Fibroblast of lung (primary cell): ENCODE results near the gene NPVF. TPM values are rescaled to one million over a fixed set of nuclear protein-coding genes. Genes with fewer than 3 reads are reported as not detected.

Source experiments
- DNase-seq, 2 donors: peaks; one replicate each; pipeline versions ENCODE4 v3.0.0 to v3.0.0-alpha.2; 2010; ENCODE audit warnings: low read depth in 2 of 2
- H2AFZ ChIP-seq: 2 replicates; pipeline ENCODE4 v1.5.1; 2012; ENCODE audit warnings: low read length, control low read depth, inconsistent platforms
- H3K27ac ChIP-seq: 2 replicates; pipeline ENCODE4 v1.5.1; 2011; ENCODE audit warnings: low read length, control low read depth; ENCODE audit not compliant: insufficient read depth
- H3K27me3 ChIP-seq: 2 replicates; pipeline ENCODE4 v1.5.1; 2011; ENCODE audit warnings: mild to moderate bottlenecking, low read length; ENCODE audit not compliant: control insufficient read depth, insufficient read depth
- H3K36me3 ChIP-seq: 2 replicates; pipeline ENCODE4 v1.5.1; 2011; ENCODE audit warnings: low read length; ENCODE audit not compliant: control insufficient read depth, insufficient read depth
- H3K4me1 ChIP-seq: 2 replicates; pipeline ENCODE4 v1.5.1; 2011; ENCODE audit warnings: low read length; ENCODE audit not compliant: control insufficient read depth, insufficient read depth; ENCODE audit errors: extremely low read depth
- H3K4me2 ChIP-seq: 2 replicates; pipeline ENCODE4 v1.5.1; 2011; ENCODE audit warnings: low read length, control low read depth; ENCODE audit not compliant: insufficient read depth; ENCODE audit errors: extremely low read depth
- H3K4me3 ChIP-seq, 4 experiments: fragments of 200-600 bp in 1 of 4; sonication (generic) in 1 of 4; replicated peaks in 1 of 4; 2 replicates each; pipeline ENCODE4 v1.5.1; 2011 to 2016; ENCODE audit warnings: low read length in 4 of 4, low read depth in 3 of 4, mild to moderate bottlenecking in 3 of 4, control low read depth in 2 of 4, inconsistent platforms in 1 of 4, mixed read lengths in 1 of 4; ENCODE audit not compliant: insufficient read depth in 1 of 4; ENCODE audit errors: control extremely low read depth in 1 of 4
- H3K79me2 ChIP-seq: 2 replicates; pipeline ENCODE4 v1.5.1; 2012; ENCODE audit warnings: mild to moderate bottlenecking, low read length, inconsistent platforms; ENCODE audit not compliant: control insufficient read depth, insufficient read depth
- H3K9ac ChIP-seq: 2 replicates; pipeline ENCODE4 v1.5.1; 2011; ENCODE audit warnings: mild to moderate bottlenecking, low read length, control low read depth; ENCODE audit not compliant: insufficient read depth
- H3K9me3 ChIP-seq: 2 replicates; pipeline ENCODE4 v1.5.1; 2012; ENCODE audit warnings: low read depth, low read length; ENCODE audit not compliant: control insufficient read depth, insufficient read depth
- H4K20me1 ChIP-seq: 2 replicates; pipeline ENCODE4 v1.5.1; 2011; ENCODE audit warnings: low read length; ENCODE audit not compliant: control insufficient read depth, insufficient read depth; ENCODE audit errors: extremely low read depth
- CTCF ChIP-seq, 2 donors: IDR thresholded peaks in 1 of 2; conservative IDR thresholded peaks in 1 of 2; 1 replicate in 1 of 2; 2 replicates in 1 of 2; pipeline ENCODE4 v1.5.1; 2011 to 2012; ENCODE audit warnings: low read length in 2 of 2, control low read depth in 1 of 2, inconsistent platforms in 1 of 2, low read depth in 1 of 2, mild to moderate bottlenecking in 1 of 2
- EZH2 ChIP-seq: IDR thresholded peaks from 2 replicates; pipeline ENCODE4 v1.5.1; 2012; ENCODE audit warnings: low read length, control low read depth, mild to moderate bottlenecking; ENCODE audit errors: missing control alignments
- polyA plus RNA-seq, 2 donors: library from polyadenylated mRNA; depleted of rRNA in 1 of 2; stranded (reverse) in 1 of 2; unstranded in 1 of 2; fragments of >200 nt; gene quantifications; 2 replicates each; pipeline ENCODE4 v1.2.1, GENCODE V29; 2011 to 2012; ENCODE audit warnings: missing spikeins in 1 of 2
- total RNA-seq: library from RNA; depleted of rRNA; stranded (reverse); fragments of >200 nt; gene quantifications from 2 replicates; pipeline ENCODE4 v1.2.1, GENCODE V29; 2014

NPVF gene
- total and polyA plus RNA-seq, 2 donors (not counting 1 experiment from before 2014, with no cell fraction given): not detected

GRCh38 chr7:25254604-25255003 lies 26.3 kb upstream of the NPVF start:
- Histone ChIP-seq H3K36me3 (no peaks in the 10 kb centered on the region), H3K9me3 (no peaks in the 10 kb centered on the region), H3K4me1 (no peaks in the 10 kb centered on the region), H2AFZ (no peak overlapping the region), H3K9ac (no peak overlapping the region), H3K27me3 (peaks cover 6% of the 10 kb centered on the region), H4K20me1 (no peaks in the 10 kb centered on the region), H3K4me3 (no peak overlapping the region), H3K79me2 (no peaks in the 10 kb centered on the region), H3K27ac (no peak overlapping the region), H3K4me2 (no peak overlapping the region)
- TF ChIP-seq EZH2: no peak
- no peak for TF ChIP-seq CTCF (conservative IDR thresholded peaks at IDR 0.05 in 1 of 2, IDR thresholded peaks at IDR 0.05 in 1 of 2; ENCODE audit: low read depth in 1 of 2, low read length in 2 of 2)
- DNase-seq: no peak

DNA sequence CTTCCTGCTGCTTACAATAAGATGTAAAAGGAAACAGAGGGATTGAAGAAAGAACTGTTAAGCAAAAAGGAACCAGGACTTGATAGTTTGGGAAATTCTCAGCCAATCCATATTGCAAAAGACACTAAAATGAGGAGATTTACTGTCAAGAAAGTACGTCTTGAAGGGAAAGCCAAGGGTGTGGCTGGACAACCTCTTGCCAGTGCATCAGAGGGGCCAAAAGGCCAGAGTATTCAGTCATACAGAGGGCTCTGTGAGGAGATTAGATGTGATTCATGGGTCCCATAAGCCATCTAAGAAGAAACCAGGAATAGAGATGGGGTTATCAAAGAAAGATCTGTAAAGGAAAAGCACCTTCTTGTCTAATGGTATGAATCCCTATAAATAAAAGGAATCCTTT lies 25.4 kb upstream of the NPVF start:
- H4K20me1 ChIP-seq: no peaks in the 10 kb centered on the region
- no peaks in the 10 kb centered on the region for H3K4me1 ChIP-seq
- DNase-seq: no peak
- peaks cover 6% of the 10 kb centered on the region for H3K27me3 ChIP-seq
- H2AFZ ChIP-seq: no peak overlapping the region
- no peak overlapping the region for H3K4me3 ChIP-seq
- H3K27ac ChIP-seq: no peak overlapping the region
- H3K79me2 ChIP-seq: no peaks in the 10 kb centered on the region
- no peaks in the 10 kb centered on the region for H3K36me3 ChIP-seq
- no peak overlapping the region for H3K4me2 ChIP-seq
- H3K9me3 ChIP-seq: no peaks in the 10 kb centered on the region
- TF ChIP-seq CTCF (conservative IDR thresholded peaks at IDR 0.05 in 1 of 2, IDR thresholded peaks at IDR 0.05 in 1 of 2; ENCODE audit: low read depth in 1 of 2, low read length in 2 of 2): no peak
- TF ChIP-seq EZH2: no peak
- H3K9ac ChIP-seq: no peak overlapping the region

- Histone ChIP-seq H3K27ac (no peak overlapping the region), H3K4me2 (no peak overlapping the region), H3K9ac (no peak overlapping the region), H3K4me1 (no peaks in the 10 kb centered on the region), H3K27me3 (peaks cover 6% of the 10 kb centered on the region), H3K9me3 (no peaks in the 10 kb centered on the region), H4K20me1 (no peaks in the 10 kb centered on the region), H3K79me2 (no peaks in the 10 kb centered on the region), H3K36me3 (no peaks in the 10 kb centered on the region), H2AFZ (no peak overlapping the region), H3K4me3 (no peak overlapping the region)
- no peak for TF ChIP-seq CTCF (conservative IDR thresholded peaks at IDR 0.05 in 1 of 2, IDR thresholded peaks at IDR 0.05 in 1 of 2; ENCODE audit: low read depth in 1 of 2, low read length in 2 of 2)
- DNase-seq: peak in 1 of 2 donors; percentile 21
These were observed 22.1 kb upstream of the NPVF start for GRCh38 chr7:25250386-25250785.
